GM19395 (cell line): ENCODE results near the gene SND1.

Source experiments
- ATAC-seq: cut with Tn5 transposase; IDR thresholded peaks from one replicate; pipeline ENCODE4 v1.9.1; 2021; ENCODE audit warnings: mild to moderate bottlenecking, moderate library complexity; ENCODE audit not compliant: unreplicated experiment

Gene SND1

DNA sequence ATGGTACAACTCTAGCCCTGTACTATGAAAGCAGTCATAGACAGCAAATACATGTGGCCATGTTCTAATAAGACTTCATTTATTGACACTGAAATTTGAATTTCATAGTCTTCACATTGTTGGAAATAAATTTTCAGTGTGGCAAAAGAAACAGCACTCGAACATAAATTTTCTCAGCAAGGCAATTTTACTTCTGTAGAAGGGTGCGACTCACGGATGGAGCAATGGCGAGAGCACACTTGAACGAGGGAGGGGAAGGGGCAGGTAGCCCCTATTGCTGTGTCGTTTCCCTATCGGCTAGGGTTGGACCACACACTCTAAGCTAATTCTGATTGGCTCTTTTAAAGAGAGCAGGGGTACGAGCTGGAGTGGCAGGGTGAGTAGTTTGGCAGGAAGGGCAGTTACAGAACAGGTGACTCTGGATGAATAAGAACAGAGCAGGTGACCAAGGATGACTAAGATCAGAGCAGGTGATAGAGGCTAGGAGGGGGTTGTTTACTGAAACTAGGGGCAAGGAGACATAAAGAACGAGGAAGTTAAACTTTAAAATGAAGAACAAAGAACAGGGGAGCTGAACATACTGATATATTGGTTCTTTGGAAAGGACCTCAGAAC lies 327.2 kb downstream of the SND1 start:
- no peak for ATAC-seq

DNA sequence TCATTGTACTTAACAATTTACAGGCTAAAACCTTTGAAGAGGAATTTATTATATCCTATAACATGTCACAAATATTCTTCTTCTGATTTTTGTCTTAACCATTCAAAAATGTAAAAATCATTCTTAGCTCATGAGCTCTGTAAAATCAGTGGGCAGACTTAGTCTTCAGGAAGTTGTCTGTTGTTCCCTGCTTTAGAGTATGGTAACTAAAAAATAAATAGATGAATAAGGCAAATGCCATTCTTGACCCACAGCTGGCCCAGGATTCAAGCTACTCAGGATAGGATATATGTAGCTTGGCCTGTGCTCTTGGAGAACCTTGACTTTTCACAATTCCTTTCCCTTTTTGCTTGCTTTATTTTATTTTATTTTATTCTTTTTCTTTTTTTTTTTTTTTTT lies 327.7 kb downstream of the SND1 start:
- no peak for ATAC-seq

DNA sequence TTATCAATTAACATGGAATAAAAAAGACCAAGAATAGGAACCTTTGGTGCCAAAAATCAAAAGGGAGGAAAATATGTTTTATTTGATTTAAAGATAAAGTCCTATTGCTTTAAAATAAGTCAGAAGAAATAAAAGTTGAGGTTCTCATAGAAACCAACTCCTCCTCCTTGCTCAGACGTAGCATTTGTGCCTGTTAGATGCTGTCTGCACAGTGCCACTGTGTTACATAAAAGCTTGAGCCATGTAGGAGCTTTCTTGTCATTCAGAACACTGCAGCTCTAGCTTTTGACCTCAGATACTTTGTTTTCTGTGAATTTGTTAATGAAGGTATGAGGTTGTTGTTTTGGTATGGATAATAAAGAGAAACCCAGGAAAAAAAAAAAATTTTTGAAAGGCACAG lies 328.9 kb downstream of the SND1 start:
- ATAC-seq: no peak

- no peak for ATAC-seq
Observed at GRCh38 chr7:127981965-127982364, 330.0 kb downstream of the SND1 start.

DNA sequence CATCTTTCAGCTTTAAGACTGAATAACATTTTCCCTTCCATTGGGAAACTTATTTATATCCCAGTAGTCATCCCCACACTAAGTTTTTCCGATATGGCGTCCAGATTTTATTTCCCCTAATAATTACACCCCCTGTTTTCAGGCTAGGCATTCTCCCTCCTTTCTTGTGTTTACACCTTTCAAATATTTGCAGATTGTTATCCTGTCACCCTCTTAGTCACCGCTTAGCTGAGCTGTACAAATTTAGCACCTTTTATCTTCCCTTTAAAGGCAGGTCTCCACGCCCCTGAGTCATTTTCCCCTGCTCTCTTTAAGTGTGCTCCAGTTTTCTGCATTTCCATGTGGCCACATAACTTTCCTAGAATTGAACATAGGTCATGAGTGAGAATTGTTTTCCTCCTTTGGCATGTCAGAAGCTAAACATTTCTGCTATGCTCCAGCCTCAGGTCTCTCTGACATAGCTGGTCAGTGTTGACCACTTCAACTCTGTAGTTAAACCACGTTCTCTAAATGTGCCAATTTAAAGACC lies 331.9 kb downstream of the SND1 start:
- no peak for ATAC-seq

DNA sequence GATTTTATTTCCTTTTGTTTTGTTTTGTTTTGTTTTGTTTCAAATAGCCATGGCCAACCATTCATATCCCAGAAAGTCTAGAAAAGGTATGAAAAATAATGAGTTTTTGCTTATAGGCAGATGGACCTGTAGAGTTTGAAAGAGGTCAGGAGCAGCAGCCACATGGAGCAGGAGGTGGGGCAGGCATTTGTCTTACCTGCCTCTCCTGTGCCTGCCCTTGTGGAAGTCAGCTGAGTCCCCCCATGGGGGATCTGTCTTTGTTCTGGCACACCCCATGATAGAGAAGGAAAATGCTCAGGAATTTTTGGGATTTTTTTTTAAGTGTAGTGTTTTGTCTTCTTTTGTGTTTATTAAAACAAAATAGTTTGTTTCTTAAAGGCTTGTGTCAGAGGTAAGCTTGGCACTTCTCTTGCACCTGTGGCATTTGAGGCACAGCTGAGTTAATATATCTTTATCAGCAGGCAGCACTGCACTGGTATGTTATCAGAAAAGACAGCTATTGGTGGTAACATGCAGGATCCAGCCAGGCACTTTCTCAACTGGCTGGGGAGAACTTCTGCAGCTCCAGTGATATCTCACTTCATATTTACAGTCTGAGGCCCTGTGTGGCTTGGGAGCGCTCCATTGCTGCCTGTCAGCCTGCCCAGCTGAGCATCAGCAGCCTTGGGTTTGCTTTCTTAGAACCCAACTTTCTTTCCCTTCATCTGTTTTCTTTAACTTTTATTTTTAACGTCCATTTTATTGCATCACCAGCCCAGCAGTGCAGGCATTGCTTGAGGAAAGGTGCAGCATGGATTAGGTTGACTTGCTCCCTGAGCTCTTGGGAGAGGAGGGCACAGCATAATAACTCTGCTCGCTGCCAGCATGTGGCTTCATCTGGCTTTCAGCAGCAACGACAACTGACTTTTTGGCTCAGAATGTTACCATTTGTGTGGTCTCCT lies 334.9 kb downstream of the SND1 start:
- no peak for ATAC-seq

DNA sequence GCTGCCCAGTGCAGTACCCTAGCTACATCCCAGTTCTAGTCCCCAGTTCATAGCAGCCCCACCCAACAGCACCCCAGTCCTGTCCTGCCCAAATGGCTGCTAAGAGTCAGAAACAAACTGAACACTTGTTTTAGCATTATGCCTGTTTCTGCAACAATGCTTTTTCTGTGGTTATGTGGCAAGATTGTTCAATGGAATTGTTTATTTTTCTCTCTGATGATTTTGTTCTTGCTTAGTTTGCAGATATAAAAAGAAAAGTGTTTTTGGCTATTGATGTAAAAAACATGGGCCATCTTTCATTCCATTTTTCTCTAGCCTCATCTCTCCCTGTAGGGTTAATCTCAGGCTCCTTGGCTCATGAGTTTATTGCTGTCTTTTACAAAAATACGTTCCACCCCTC lies 336.8 kb downstream of the SND1 start:
- no peak for ATAC-seq

DNA sequence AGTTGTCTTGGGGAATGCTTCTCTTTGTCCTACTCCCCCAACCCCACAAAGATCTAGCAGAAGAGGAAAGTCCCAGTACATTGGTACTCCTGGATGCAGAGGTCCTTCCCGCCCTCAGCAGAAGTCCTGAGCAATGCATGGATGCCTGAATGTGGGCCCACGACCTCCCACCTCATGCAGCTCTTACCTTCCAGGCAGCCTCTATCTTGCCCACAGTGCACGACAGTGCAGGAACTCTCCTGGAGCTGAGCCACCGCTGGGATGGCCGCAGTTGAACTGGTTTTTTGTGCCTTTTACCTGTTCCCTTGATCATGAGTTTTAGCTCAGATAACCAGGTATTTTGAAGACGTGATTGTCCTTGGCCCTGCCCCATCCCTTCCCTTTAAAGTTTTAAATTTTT lies 341.3 kb downstream of the SND1 start:
- no peak for ATAC-seq

GRCh38 chr7:127993987-127994386 lies 342.0 kb downstream of the SND1 start:
- ATAC-seq: no peak

DNA sequence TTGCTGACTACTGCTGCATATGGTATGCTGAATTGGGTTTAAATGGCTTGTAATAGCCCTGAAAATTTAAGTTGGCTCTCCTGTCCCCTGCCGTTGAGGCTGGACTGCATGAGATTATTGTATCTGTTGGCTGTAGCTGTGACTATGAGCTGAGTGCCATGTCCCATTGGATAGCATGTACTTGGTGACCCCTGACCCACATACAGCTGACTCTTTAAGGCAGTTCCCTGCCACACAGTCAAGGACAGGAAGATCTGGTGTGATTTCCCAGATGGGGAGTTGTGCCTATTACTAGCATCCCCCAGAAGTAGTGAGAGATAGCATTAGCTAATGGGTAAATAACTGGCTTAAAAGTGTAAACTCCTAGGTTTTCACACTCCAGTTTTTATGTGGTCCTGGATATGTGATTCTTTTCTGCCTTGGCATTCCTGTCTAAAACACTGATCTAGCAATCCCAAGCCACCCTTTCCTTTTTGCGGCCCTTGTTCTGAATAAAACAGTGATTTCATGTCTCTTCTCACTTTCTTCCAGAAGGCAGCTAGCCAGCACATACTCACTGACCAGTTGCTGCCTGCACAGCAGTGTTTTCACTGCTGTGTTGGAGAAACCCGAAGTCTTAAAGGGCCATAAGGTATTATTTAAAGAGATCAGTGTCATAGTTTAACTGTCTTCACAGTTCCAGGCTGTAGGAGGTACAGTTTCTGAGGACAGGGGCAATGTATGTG lies 343.3 kb downstream of the SND1 start:
- no peak for ATAC-seq

DNA sequence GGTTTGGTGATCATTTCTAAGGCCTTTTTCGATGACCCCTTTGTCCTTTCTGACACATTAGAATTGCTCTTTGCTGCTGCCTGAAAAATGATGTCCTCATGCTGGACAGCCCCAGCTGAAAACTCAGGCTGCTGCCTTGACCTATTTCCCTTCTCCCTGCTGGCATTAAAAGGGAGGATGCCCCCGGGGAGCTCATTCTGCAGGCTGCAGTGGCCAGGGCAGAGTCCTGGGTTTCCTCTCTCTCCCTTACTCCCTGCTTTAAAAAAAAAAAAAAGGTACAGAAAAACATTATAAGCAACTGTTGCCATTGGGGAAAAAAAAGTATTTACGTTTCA lies 343.9 kb downstream of the SND1 start:
- no peak for ATAC-seq

GRCh38 chr7:127996253-127997071 lies 344.5 kb downstream of the SND1 start:
- no peak for ATAC-seq

DNA sequence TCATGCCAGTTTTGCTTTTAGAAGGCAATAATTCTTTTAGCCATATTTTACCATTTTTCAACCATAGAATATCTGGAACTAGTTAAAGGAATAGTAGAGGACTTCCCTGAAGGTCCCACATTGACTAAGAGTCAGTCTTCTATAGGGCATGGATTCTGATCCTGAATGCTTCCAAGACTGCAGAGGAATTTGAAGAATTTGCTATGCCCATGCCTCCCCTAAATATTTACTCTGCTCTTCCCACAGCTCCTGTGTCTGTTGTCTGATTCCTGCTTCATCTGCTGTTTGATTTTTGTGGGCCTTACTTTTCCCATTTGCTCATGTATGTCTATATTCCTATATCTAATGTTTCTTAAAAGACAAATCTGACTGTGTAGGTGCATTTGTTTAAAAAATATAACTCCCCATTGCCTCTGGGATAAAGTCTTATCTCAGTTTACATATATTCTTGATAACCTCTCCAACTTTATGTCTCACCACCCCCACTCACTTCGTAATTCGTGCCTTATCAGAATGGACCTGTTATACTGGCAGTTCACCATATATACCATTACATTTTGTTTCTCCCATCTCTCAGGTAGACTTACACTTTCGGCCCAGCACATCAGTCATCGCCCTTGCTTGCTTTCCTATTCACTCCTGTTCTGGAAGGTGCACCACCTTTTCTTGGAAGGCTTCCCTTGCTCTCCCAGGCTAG lies 345.4 kb downstream of the SND1 start:
- ATAC-seq: no peak

- no peak for ATAC-seq
Observed at GRCh38 chr7:127998671-127999070, 346.7 kb downstream of the SND1 start.

- no peak for ATAC-seq
Observed at GRCh38 chr7:128000048-128000447, 348.1 kb downstream of the SND1 start.

DNA sequence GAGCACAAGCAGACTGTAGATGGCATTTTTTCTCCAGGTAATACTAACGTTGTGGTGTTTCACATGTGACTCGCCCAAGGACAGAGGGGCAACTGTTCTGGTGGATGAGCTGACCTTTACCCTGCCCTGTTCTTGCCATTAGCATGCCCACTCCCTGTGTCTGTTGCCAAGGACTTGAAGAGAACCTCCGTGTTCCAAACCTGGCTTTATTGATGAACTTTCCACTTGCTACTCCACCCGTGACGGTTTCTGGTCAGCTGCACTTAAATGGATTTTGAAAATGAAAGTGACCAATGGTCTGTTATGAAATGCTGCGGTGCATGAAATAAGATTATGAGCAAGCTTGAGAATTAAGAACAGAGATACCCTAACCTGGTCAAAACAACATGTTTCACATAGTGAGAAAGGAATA lies 348.9 kb downstream of the SND1 start:
- peak; percentile 67 for ATAC-seq

- ATAC-seq: peak; percentile 73
Observed at GRCh38 chr7:128003167-128003566, 351.2 kb downstream of the SND1 start.

- ATAC-seq: no peak
Observed at GRCh38 chr7:128003787-128004186, 351.8 kb downstream of the SND1 start.

DNA sequence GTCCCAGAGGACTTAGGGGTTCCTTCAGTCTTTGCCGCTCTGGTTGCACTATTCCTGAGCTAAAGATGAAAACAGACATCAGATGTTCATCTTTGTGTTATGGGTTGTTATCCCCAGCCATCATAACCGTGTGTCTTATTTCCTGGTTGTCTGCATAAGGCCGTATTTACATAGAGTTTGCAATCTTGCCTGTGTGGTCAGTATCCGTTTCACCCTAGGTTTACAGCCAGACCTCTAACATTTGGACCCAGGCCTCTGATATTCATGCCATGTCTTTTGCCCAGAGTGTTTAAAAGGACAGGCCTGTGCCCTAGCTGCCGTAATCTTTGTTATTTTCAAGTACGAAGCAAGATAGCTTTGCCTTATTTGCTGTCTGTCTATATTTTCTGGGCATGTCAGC lies 352.6 kb downstream of the SND1 start:
- no peak for ATAC-seq

DNA sequence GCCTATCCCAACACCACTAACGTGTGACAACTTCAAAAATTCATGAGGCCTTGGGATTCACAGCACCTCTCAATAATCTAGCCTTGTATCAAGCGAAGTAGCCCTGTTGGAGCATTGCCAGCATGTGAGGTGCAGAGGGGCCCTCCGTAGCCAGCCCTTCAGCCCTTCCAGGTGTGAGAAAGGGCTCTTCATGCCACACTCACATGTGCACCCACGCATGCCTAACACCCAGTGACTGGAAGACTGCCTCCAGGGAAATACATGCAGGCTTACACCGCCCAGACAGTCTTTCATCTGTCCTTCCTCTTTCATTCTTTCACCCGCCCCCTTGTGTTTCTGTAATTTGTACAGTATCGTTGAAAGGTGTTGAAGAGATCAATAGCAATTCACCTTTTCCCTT lies 353.1 kb downstream of the SND1 start:
- no peak for ATAC-seq
